GM12878 (cell line): ENCODE measurements around the gene SYT14. TPM values are rescaled to one million over a fixed set of nuclear protein-coding genes. Genes with fewer than 3 reads are reported as not detected.

Experiments used
- ATAC-seq: fragments of 200-7000 bp; cut with Tn5 transposase; 3 replicates; pipeline ENCODE4 v1.9.1; 2020; ENCODE audit warnings: mild to moderate bottlenecking, moderate library complexity
- BruUV-seq: library from RNA; stranded (reverse); fragments of 400-500 nt; replicated peaks from 2 replicates; lab custom pipeline; 2021; lab: Mats Ljungman, UMichigan
- CTCF ChIA-PET: fragments of 300-600 bp; sonication (Branson Sonifier 250); formaldehyde crosslinking; extraction: SDS; loops from one replicate; lab custom pipeline; 2021; ENCODE audit warnings: inconsistent platforms; lab: Yijun Ruan, JAX
- POLR2A ChIA-PET: fragments of 350-600 bp; formaldehyde crosslinking; extraction: SDS; loops from one replicate; lab custom pipeline; 2021; ENCODE audit warnings: inconsistent platforms; lab: Charles Lee
- RAD21 ChIA-PET: fragments of 300-600 bp; sonication (Branson Sonifier 250); formaldehyde crosslinking; loops from one replicate; lab custom pipeline; 2023; ENCODE audit warnings: antibody characterized with exemption; ENCODE audit not compliant: unreplicated experiment; lab: Charles Lee
- SMC1A ChIA-PET: fragments of 300-600 bp; sonication (Branson Sonifier 250); formaldehyde crosslinking; loops from one replicate; lab custom pipeline; 2023; ENCODE audit not compliant: unreplicated experiment, uncharacterized antibody; lab: Charles Lee
- DNase-seq: peaks from one replicate; pipeline ENCODE4 v3.0.0-alpha.2; 2011; ENCODE audit warnings: low read depth, low spot score
- FAIRE-seq: peaks from 3 replicates; lab custom pipeline; 2011; peaks lifted over from hg19 to GRCh38; lab: Jason Lieb, UNC
- H2AFZ ChIP-seq: 2 replicates; pipeline ENCODE4 v1.6.0; 2011; ENCODE audit warnings: low read depth, low read length, control low read depth; ENCODE audit not compliant: control insufficient read depth
- H3K27ac ChIP-seq: 2 replicates; pipeline ENCODE4 v1.5.1; 2011; ENCODE audit warnings: control low read depth; ENCODE audit not compliant: control insufficient read depth, insufficient read depth
- H3K27me3 ChIP-seq, 2 experiments: replicated peaks in 1 of 2; 2 replicates each; pipeline versions ENCODE4 v1.6.0 to v1.6.1; 2011; ENCODE audit warnings: low read length in 1 of 2; ENCODE audit not compliant: control insufficient read depth in 2 of 2, insufficient read depth in 2 of 2
- H3K36me3 ChIP-seq, 2 experiments: 2 replicates each; pipeline ENCODE4 v1.5.1; 2011; ENCODE audit warnings: low read length in 1 of 2; ENCODE audit not compliant: control insufficient read depth in 2 of 2, insufficient read depth in 2 of 2
- H3K4me1 ChIP-seq: 2 replicates; pipeline ENCODE4 v1.6.1; 2011; ENCODE audit warnings: mild to moderate bottlenecking, low read length, moderate library complexity, mixed read lengths; ENCODE audit not compliant: control insufficient read depth, insufficient read depth
- H3K4me2 ChIP-seq: 2 replicates; pipeline ENCODE4 v1.6.0; 2011; ENCODE audit warnings: control low read depth; ENCODE audit not compliant: control insufficient read depth, insufficient read depth
- H3K4me3 ChIP-seq: fragments of 200-600 bp; sonication (generic); 2 replicates; pipeline ENCODE4 v1.5.1; 2016
- H3K79me2 ChIP-seq: 2 replicates; pipeline ENCODE4 v1.6.0; 2011; ENCODE audit warnings: low read length; ENCODE audit not compliant: control insufficient read depth, insufficient read depth
- H3K9ac ChIP-seq: 2 replicates; pipeline ENCODE4 v1.8.0; 2011; ENCODE audit warnings: low read length, control low read depth, mixed read lengths; ENCODE audit not compliant: control insufficient read depth, insufficient read depth
- H3K9me3 ChIP-seq: replicated peaks from 3 replicates; pipeline ENCODE4 v1.5.1; 2011; ENCODE audit warnings: mild to moderate bottlenecking, low read length; ENCODE audit not compliant: control insufficient read depth, insufficient read depth
- H4K20me1 ChIP-seq: 2 replicates; pipeline ENCODE4 v1.6.0; 2011; ENCODE audit not compliant: control insufficient read depth, insufficient read depth
- ASH2L ChIP-seq: fragments of 300-600, 200-600 bp; sonication (generic); IDR thresholded peaks from 2 replicates; pipeline ENCODE4 v1.6.1; 2017; ENCODE audit warnings: low read depth, mild to moderate bottlenecking, borderline replicate concordance
- ATF7 ChIP-seq: fragments of 450-650 bp; IDR thresholded peaks from 2 replicates; pipeline ENCODE4 v1.6.1; 2016; ENCODE audit warnings: low read depth, mild to moderate bottlenecking
- BCL11A ChIP-seq: IDR thresholded peaks from 2 replicates; pipeline ENCODE4 v1.6.1; 2011; ENCODE audit warnings: low read depth, low read length
- FOS ChIP-seq: IDR thresholded peaks from 3 replicates; pipeline ENCODE4 v1.6.1; 2011; ENCODE audit warnings: borderline replicate concordance; ENCODE audit not compliant: insufficient read length; ENCODE audit errors: extremely low read depth
- MTA2 ChIP-seq: fragments of 450-650 bp; IDR thresholded peaks from 2 replicates; pipeline ENCODE4 v1.6.1; 2016; ENCODE audit warnings: low read depth, mild to moderate bottlenecking, moderate library complexity
- NBN ChIP-seq: fragments of 450-650 bp; IDR thresholded peaks from 2 replicates; pipeline ENCODE4 v1.6.1; 2016
- SP1 ChIP-seq: IDR thresholded peaks from one replicate; pipeline ENCODE4 v1.6.1; 2011; ENCODE audit warnings: low read depth, low read length
- SPI1 ChIP-seq: IDR thresholded peaks from 2 replicates; pipeline ENCODE4 v1.6.1; 2011; ENCODE audit warnings: low read depth, mild to moderate bottlenecking, low read length, moderate library complexity, borderline replicate concordance; ENCODE audit not compliant: insufficient read depth
- TCF7 ChIP-seq: IDR thresholded peaks from 2 replicates; pipeline ENCODE4 v1.6.1; 2014; ENCODE audit warnings: antibody characterized with exemption, borderline replicate concordance
- ZBED1 ChIP-seq: IDR thresholded peaks from 2 replicates; pipeline ENCODE4 v1.6.1; 2016; ENCODE audit warnings: borderline replicate concordance
- ZNF274 ChIP-seq: IDR thresholded peaks from one replicate; pipeline ENCODE4 v1.8.0; 2011; ENCODE audit not compliant: insufficient read length, insufficient read depth
- ZSCAN29 ChIP-seq: fragments of 450-650 bp; IDR thresholded peaks from 2 replicates; pipeline ENCODE4 v1.6.1; 2017; ENCODE audit warnings: mild to moderate bottlenecking, moderate library complexity
- WGBS: methylation state at CpG from one replicate; pipeline ENCODE4 v1.1.6; 2016; ENCODE audit warnings: low lambda C conversion rate; ENCODE audit not compliant: insufficient replicate concordance, insufficient coverage; ENCODE audit errors: missing lambda C conversion rate; 5-methylcytosine and 5-hydroxymethylcytosine counted together
- in situ Hi-C: fragments of 300-500 bp; cut with MboI; formaldehyde crosslinking; loops from 9 replicates; pipeline ENCODE4 v1.14.3; 2018; ENCODE audit warnings: mixed read lengths
- intact Hi-C: fragments of 100-400 bp; cut with micrococcal nuclease; formaldehyde crosslinking; loops from one replicate; pipeline ENCODE4 v1.14.2; 2022; ENCODE audit not compliant: unreplicated experiment
- polyA plus RNA-seq, 11 experiments: library from polyadenylated mRNA; depleted of rRNA in 4 of 11; unstranded in 6 of 11; stranded (reverse) in 5 of 11; fragments of >200 nt; fragmentation: Nextera tagmentation in 4 of 11; fragmentation: Illumina TruSeq in 1 of 11; extraction: Ambion mirVana in 4 of 11; extraction: Trizol in 1 of 11; gene quantifications; 1 replicate in 1 of 11; 2 replicates in 10 of 11; pipeline versions ENCODE4 v1.2.1 to v1.2.3, GENCODE V29; 2011 to 2016; ENCODE audit warnings: inconsistent platforms in 2 of 11, missing spikeins in 2 of 11, low read depth in 1 of 11
- total RNA-seq, 4 experiments: library from RNA; depleted of rRNA in 3 of 4; stranded (reverse); fragments of >200 nt in 3 of 4; fragmentation: Illumina TruSeq in 1 of 4; extraction: Trizol in 1 of 4; gene quantifications; 2 replicates each; pipeline versions ENCODE4 v1.2.1 to v1.2.3, GENCODE V29; 2013 to 2021
- TF ChIP-seq, protein P1 (sequence below): fragments of 450-650 bp; IDR thresholded peaks from 2 replicates; pipeline ENCODE4 v1.6.1; 2018; ENCODE audit warnings: borderline replicate concordance, mild to moderate bottlenecking; ENCODE audit not compliant: partially characterized antibody
- TF ChIP-seq, protein P2 (sequence below): fragments of 450-650 bp; IDR thresholded peaks from 2 replicates; pipeline ENCODE4 v1.6.1; 2018; ENCODE audit warnings: mild to moderate bottlenecking, low read depth, moderate library complexity; ENCODE audit not compliant: partially characterized antibody

Gene SYT14
- total and polyA plus RNA-seq, 10 of the 15 experiments (the other 5 are each of a cell fraction or from before 2014, with no cell fraction given), result under 0.01 TPM; not detected in 9

DNA sequence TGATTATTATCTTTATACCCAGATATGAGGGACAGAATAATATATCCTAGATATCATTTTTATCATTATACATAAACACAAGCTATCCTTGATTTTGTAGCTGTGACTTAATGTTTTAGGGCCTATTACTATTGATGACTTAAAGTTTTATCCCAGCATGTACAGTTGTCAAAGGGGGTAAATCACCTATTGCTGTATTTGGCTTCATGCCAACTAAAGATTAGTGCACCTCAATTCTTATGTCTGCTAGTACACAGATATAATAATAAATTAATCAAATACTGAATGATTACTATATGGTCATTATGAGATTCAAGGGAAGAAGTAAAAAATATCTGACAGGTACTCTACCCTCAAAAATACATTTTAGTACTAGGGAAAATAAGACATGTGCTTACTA, 84.0 kb downstream of the SYT14 start:
- ChIA-PET RAD21 (no interaction called here), POLR2A (no interaction called here), CTCF (no interaction called here), SMC1A (no interaction called here)
- H2AFZ ChIP-seq, result no peak overlapping the region
- FAIRE-seq (no peak), DNase-seq (no peak), ATAC-seq (no peak)
- no peak overlapping the region for H3K4me2 ChIP-seq
- no peaks in the 10 kb centered on the region for H4K20me1 ChIP-seq
- intact Hi-C loops, result no loop called here
- H3K4me3 ChIP-seq, result no peak overlapping the region
- H3K79me2 ChIP-seq, result no peaks in the 10 kb centered on the region
- H3K27me3 ChIP-seq, result no peaks in the 10 kb centered on the region
- no peak overlapping the region for H3K27ac ChIP-seq
- in situ Hi-C loops, result no loop called here
- TF ChIP-seq ZSCAN29, result no peak
- TF ChIP-seq BCL11A, result no peak
- TF ChIP-seq ZNF274, result no peak
- no peak for TF ChIP-seq NBN
- no peak for TF ChIP-seq FOS
- no peak for TF ChIP-seq ASH2L
- H3K36me3 ChIP-seq, result no peaks in the 10 kb centered on the region
- H3K9ac ChIP-seq, result no peak overlapping the region
- H3K4me1 ChIP-seq, result no peaks in the 10 kb centered on the region
- no TSS peak for BruUV-seq
- H3K9me3 ChIP-seq, result no peaks in the 10 kb centered on the region

DNA sequence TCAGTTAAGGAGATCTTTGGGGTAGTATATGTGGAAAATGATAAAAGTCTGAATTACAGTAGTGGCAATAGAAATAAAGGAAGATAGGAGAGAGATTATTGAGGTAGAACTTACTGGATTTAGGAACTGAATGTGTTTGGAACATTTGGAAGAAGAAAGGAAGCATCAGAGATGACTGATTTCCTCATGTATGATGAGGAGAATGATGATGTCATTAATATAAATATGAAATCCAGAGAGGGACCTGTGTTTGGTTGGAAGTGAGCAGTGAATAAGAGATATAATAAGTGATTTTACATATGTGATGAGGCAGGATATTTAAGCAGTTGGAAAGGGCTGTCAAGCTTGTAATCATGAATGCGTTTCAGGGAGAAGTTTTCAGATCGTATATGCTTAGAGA, 86.3 kb downstream of the SYT14 start:
- TF ChIP-seq, protein P1, sequence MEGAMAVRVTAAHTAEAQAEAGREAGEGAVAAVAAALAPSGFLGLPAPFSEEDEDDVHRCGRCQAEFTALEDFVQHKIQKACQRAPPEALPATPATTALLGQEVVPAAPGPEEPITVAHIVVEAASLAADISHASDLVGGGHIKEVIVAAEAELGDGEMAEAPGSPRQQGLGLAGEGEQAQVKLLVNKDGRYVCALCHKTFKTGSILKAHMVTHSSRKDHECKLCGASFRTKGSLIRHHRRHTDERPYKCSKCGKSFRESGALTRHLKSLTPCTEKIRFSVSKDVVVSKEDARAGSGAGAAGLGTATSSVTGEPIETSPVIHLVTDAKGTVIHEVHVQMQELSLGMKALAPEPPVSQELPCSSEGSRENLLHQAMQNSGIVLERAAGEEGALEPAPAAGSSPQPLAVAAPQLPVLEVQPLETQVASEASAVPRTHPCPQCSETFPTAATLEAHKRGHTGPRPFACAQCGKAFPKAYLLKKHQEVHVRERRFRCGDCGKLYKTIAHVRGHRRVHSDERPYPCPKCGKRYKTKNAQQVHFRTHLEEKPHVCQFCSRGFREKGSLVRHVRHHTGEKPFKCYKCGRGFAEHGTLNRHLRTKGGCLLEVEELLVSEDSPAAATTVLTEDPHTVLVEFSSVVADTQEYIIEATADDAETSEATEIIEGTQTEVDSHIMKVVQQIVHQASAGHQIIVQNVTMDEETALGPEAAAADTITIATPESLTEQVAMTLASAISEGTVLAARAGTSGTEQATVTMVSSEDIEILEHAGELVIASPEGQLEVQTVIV, result no peak
- TF ChIP-seq SPI1 (no peak), SP1 (no peak), ATF7 (0 out of 2 replicates have a peak, but pooled peaks have one; percentile 35), TCF7 (no peak), ZBED1 (no peak), MTA2 (no peak)
- TF ChIP-seq, protein P2, sequence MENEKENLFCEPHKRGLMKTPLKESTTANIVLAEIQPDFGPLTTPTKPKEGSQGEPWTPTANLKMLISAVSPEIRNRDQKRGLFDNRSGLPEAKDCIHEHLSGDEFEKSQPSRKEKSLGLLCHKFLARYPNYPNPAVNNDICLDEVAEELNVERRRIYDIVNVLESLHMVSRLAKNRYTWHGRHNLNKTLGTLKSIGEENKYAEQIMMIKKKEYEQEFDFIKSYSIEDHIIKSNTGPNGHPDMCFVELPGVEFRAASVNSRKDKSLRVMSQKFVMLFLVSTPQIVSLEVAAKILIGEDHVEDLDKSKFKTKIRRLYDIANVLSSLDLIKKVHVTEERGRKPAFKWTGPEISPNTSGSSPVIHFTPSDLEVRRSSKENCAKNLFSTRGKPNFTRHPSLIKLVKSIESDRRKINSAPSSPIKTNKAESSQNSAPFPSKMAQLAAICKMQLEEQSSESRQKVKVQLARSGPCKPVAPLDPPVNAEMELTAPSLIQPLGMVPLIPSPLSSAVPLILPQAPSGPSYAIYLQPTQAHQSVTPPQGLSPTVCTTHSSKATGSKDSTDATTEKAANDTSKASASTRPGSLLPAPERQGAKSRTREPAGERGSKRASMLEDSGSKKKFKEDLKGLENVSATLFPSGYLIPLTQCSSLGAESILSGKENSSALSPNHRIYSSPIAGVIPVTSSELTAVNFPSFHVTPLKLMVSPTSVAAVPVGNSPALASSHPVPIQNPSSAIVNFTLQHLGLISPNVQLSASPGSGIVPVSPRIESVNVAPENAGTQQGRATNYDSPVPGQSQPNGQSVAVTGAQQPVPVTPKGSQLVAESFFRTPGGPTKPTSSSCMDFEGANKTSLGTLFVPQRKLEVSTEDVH, result no peak
- ChIA-PET SMC1A (no interaction called here), RAD21 (no interaction called here), POLR2A (no interaction called here), CTCF (interaction anchor here (1.0 kb wide), 1 partner anchor 30 kb away, joined by 3 read pairs; no protein-coding TSS in a partner anchor)
- Histone ChIP-seq H3K27me3 (no peaks in the 10 kb centered on the region), H3K4me2 (no peak overlapping the region), H4K20me1 (no peaks in the 10 kb centered on the region), H3K36me3 (no peaks in the 10 kb centered on the region), H3K4me3 (no peak overlapping the region), H3K79me2 (no peaks in the 10 kb centered on the region), H3K4me1 (no peaks in the 10 kb centered on the region), H3K9ac (no peak overlapping the region), H3K27ac (no peak overlapping the region), H2AFZ (no peak overlapping the region), H3K9me3 (no peaks in the 10 kb centered on the region)
- in situ Hi-C loops, result no loop called here
- DNase-seq (no peak), FAIRE-seq (no peak), ATAC-seq (no peak)
- intact Hi-C loops, result no loop called here
- BruUV-seq, result no TSS peak
- 15% methylated on average over 2 of the region's 2 CpGs for WGBS
